ENCODE results near the gene SIGLEC14. TPM values are rescaled to one million over a fixed set of nuclear protein-coding genes. Genes with fewer than 3 reads are reported as not detected.
"Not testable (repeated sequence)": the region's sequence is repeated elsewhere in the genome, so short reads cannot be mapped to it uniquely, and the experiment has no call there.

The SIGLEC14 gene
- total and polyA plus RNA-seq, 9 donors = 0.11 to 4.1 (median 0.83) TPM; not detected in 2

DNA sequence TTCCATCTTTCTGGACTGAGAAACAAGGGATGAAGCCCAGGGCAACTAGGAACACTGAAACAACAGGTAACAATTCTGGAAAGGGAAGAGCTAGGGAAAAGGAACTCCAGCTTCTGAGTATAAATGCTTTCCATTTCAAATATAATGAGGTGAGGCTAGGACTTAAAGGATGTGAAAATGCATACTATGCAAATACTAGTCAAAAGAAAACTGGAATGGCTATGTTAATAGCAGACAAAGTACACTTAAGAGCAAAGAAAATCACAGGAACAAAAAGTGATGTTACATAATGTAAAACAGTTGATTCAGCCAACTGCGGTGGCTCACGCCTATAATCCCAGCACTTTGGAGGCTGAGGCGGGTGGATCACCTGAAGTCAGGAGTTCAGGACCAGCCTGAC is 6.2 kb downstream of the SIGLEC14 start:
- H3K27me3 ChIP-seq = no peaks in the 10 kb centered on the region
- intact Hi-C loops (cut with DNase I) = no loop called here
- H3K9me3 ChIP-seq = peaks cover 0 to 4% of the 10 kb centered on the region in 2 donors
- no peaks in the 10 kb centered on the region for H3K36me3 ChIP-seq
- no peak overlapping the region for H3K27ac ChIP-seq
- 85 to 89% methylated on average over 3 of the region's 3 CpGs; no CpG with 5 or more reads in 1 of the 3 donors for WGBS, 3 donors
- no peak overlapping the region for H3K4me3 ChIP-seq
- TF ChIP-seq, protein P1, sequence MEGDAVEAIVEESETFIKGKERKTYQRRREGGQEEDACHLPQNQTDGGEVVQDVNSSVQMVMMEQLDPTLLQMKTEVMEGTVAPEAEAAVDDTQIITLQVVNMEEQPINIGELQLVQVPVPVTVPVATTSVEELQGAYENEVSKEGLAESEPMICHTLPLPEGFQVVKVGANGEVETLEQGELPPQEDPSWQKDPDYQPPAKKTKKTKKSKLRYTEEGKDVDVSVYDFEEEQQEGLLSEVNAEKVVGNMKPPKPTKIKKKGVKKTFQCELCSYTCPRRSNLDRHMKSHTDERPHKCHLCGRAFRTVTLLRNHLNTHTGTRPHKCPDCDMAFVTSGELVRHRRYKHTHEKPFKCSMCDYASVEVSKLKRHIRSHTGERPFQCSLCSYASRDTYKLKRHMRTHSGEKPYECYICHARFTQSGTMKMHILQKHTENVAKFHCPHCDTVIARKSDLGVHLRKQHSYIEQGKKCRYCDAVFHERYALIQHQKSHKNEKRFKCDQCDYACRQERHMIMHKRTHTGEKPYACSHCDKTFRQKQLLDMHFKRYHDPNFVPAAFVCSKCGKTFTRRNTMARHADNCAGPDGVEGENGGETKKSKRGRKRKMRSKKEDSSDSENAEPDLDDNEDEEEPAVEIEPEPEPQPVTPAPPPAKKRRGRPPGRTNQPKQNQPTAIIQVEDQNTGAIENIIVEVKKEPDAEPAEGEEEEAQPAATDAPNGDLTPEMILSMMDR (IDR thresholded peaks at IDR 0.05) = no peak
- TF ChIP-seq EP300 (IDR thresholded peaks at IDR 0.05) (no peak), POLR2A (IDR thresholded peaks at IDR 0.05) (no peak)
- DNase-seq = no peak
- no peaks in the 10 kb centered on the region for H3K4me1 ChIP-seq (ENCODE audit: insufficient read depth)

DNA sequence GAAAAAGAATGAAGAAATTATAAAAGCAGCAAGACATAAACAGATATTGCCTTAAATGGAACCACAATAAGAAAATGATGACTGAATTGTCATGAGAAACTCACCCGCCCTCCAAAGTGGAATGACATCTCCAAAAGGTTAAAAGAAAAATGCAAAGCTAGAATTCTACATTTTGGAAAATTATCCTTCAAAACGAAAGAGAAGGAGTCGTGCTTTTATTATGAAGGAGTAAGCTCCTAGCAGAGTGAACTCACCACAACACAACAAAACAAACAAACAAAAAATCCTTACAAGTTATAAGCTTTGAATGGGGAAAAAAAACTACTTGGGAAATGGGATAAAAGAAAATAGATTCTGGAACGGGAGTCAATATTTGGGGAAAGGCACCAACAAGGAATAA is 6.7 kb downstream of the SIGLEC14 start:
- Histone ChIP-seq H3K27ac (no peak overlapping the region), H3K27me3 (no peaks in the 10 kb centered on the region), H3K9me3 (peaks cover 0 to 4% of the 10 kb centered on the region in 2 donors), H3K4me3 (no peak overlapping the region), H3K4me1 (ENCODE audit: insufficient read depth) (no peaks in the 10 kb centered on the region), H3K36me3 (no peaks in the 10 kb centered on the region)
- intact Hi-C loops (cut with DNase I) = no loop called here
- DNase-seq = no peak
- WGBS, 3 donors = 58 to 75% methylated on average over 4 of the region's 4 CpGs; no CpG with 5 or more reads in 1 of the 3 donors
- no peak for TF ChIP-seq EP300 (IDR thresholded peaks at IDR 0.05)
- TF ChIP-seq POLR2A (IDR thresholded peaks at IDR 0.05) = no peak
- TF ChIP-seq, protein P1 (IDR thresholded peaks at IDR 0.05) = no peak

DNA sequence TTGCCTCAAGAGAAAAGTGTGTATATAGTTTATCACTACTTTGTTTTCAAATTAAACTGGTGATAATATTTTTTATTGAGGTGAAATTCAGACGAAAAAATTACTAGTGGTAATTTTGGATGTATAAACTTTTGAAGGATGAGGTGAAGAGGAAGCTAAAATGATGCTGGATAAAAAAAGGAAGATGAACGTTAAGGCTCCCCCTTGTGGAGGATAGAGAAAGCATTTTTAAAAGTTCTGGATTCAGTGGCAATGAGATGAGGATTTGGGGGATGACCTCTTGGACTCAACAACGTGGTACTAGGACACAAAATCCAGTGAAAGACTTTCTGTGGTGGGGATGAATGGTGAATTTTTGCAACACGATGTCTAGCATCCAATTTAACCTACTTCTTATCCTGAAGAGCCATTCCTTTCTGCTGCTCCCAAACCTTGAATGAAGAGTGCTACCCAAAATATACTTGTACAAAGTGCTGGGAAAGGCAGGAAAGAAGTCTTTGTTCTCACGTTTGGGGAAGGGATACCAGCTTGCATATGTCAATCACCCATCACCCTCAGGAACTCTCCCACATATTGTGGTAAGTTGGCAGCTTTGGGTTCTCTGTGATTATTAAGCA is 9.2 kb downstream of the SIGLEC14 start:
- 18 to 19% methylated on average over 5 of the region's 5 CpGs; no CpG with 5 or more reads in 1 of the 3 donors for WGBS, 3 donors
- Histone ChIP-seq H3K27ac (no peak overlapping the region), H3K36me3 (no peaks in the 10 kb centered on the region), H3K4me3 (no peak overlapping the region), H3K9me3 (peaks cover 0 to 4% of the 10 kb centered on the region in 2 donors), H3K4me1 (ENCODE audit: insufficient read depth) (no peaks in the 10 kb centered on the region), H3K27me3 (no peaks in the 10 kb centered on the region)
- TF ChIP-seq EP300 (IDR thresholded peaks at IDR 0.05) = no peak
- TF ChIP-seq, protein P1 (IDR thresholded peaks at IDR 0.05) = no peak
- TF ChIP-seq POLR2A (IDR thresholded peaks at IDR 0.05) = no peak
- intact Hi-C loops (cut with DNase I) = no loop called here
- DNase-seq = no peak

DNA sequence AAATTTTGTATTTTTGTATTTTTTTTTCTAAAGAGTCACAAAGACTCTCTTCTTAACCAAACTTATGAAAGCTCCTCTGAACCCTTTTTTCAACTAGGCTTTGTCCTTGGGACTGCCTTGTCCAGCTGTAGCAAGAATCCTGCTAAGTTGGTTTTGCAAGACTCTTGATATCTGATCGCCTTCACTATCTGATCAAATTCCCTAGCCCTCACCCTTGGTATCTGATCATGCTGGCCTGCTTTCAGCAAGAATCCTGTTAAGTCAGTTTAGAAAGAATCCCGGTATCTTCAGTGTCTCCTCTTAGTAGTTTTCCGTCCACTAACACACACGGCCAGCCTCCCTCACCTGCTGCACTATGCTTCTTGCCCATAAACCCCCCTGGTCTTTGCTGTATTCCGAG is 14.5 kb downstream of the SIGLEC14 start:
- no peak for DNase-seq

DNA sequence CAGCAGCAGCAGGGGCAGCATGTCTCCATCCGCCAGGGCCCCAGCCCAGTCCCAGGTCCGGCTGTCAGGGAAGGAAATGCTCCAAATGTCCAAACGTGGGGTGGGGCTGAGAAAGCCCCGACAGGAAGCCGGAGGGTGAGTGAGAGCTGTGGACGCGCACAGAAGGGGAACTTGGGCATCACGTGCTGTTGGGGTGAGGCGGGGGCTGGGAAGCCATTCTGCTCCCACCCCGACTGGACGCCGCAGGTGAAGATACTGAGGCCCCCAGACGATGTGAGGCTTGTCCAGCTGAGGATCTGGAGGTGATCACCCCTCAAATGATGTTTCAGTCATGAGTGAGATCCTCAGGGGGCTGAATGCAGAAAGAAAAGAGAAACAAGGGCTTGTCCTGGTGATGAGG is 16.3 kb downstream of the SIGLEC14 start, which contains the start of gene SIGLEC5:
TSS of gene SIGLEC5 (minus strand) at position 87 of the 400 bp plus-strand sequence. CDS start at position 21, 66 bp downstream.
- H3K9me3 ChIP-seq; H3K27ac ChIP-seq; intact Hi-C loops (cut with DNase I); H3K4me1 ChIP-seq (ENCODE audit: insufficient read depth); H3K27me3 ChIP-seq; H3K36me3 ChIP-seq; DNase-seq; H3K4me3 ChIP-seq: not testable (repeated sequence)
- 48 to 68% methylated on average over 9 to 11 of the region's 13 CpGs; no CpG with 5 or more reads in 1 of the 3 donors for WGBS, 3 donors

More for the DNA sequence above, 14.5 kb downstream of the SIGLEC14 start:
- no peaks in the 10 kb centered on the region for H3K4me1 ChIP-seq (ENCODE audit: insufficient read depth)
- H3K4me3 ChIP-seq = no peak overlapping the region
- no peaks in the 10 kb centered on the region for H3K36me3 ChIP-seq
- peaks cover 0 to 4% of the 10 kb centered on the region in 2 donors for H3K9me3 ChIP-seq
- 67 to 73% methylated on average over 5 of the region's 5 CpGs; no CpG with 5 or more reads in 1 of the 3 donors for WGBS, 3 donors
- H3K27ac ChIP-seq = no peak overlapping the region
- TF ChIP-seq POLR2A (IDR thresholded peaks at IDR 0.05) (no peak), EP300 (IDR thresholded peaks at IDR 0.05) (no peak)
- TF ChIP-seq, protein P1 (IDR thresholded peaks at IDR 0.05) = no peak
- intact Hi-C loops (cut with DNase I) = no loop called here
- H3K27me3 ChIP-seq = no peaks in the 10 kb centered on the region
